ENCODE data around the gene BCL6. TPM values are rescaled to one million over a fixed set of nuclear protein-coding genes. Genes with fewer than 3 reads are reported as not detected.

The BCL6 gene
- total RNA-seq, 4 donors from 2014 or later: 7.4 to 79.2 (median 25.7) TPM

DNA sequence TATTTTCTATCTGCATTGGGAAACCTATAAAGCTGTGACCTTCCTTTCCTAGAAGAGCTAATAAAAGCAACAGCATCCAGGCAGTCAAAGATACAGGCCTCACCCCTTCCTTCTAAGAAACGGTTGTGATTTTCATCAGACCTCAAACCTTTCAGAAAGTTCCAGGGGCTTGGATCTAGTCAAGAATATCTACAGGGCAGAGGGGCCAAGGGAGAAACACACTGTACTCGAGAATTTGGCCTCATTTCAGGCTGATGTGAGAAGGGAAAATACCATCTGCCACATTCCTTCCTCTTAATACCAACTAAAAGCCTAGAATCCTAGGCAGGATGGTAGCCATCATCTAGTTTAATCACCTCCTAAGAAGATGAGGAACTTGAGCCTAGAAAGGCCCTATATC, 24.5 kb upstream of the BCL6 start:
- Histone ChIP-seq H3K27me3 (no peaks in the 10 kb centered on the region), H3K9me3 (no peaks in the 10 kb centered on the region), H3K4me3 (no peak overlapping the region), H3K27ac (no peak overlapping the region), H3K36me3 (no peaks in the 10 kb centered on the region), H3K4me1 (no peaks in the 10 kb centered on the region)
- TF ChIP-seq, protein P1, sequence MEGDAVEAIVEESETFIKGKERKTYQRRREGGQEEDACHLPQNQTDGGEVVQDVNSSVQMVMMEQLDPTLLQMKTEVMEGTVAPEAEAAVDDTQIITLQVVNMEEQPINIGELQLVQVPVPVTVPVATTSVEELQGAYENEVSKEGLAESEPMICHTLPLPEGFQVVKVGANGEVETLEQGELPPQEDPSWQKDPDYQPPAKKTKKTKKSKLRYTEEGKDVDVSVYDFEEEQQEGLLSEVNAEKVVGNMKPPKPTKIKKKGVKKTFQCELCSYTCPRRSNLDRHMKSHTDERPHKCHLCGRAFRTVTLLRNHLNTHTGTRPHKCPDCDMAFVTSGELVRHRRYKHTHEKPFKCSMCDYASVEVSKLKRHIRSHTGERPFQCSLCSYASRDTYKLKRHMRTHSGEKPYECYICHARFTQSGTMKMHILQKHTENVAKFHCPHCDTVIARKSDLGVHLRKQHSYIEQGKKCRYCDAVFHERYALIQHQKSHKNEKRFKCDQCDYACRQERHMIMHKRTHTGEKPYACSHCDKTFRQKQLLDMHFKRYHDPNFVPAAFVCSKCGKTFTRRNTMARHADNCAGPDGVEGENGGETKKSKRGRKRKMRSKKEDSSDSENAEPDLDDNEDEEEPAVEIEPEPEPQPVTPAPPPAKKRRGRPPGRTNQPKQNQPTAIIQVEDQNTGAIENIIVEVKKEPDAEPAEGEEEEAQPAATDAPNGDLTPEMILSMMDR (IDR thresholded peaks at IDR 0.05): no peak
- TF ChIP-seq POLR2A (IDR thresholded peaks at IDR 0.05): no peak
- no peak for DNase-seq

DNA sequence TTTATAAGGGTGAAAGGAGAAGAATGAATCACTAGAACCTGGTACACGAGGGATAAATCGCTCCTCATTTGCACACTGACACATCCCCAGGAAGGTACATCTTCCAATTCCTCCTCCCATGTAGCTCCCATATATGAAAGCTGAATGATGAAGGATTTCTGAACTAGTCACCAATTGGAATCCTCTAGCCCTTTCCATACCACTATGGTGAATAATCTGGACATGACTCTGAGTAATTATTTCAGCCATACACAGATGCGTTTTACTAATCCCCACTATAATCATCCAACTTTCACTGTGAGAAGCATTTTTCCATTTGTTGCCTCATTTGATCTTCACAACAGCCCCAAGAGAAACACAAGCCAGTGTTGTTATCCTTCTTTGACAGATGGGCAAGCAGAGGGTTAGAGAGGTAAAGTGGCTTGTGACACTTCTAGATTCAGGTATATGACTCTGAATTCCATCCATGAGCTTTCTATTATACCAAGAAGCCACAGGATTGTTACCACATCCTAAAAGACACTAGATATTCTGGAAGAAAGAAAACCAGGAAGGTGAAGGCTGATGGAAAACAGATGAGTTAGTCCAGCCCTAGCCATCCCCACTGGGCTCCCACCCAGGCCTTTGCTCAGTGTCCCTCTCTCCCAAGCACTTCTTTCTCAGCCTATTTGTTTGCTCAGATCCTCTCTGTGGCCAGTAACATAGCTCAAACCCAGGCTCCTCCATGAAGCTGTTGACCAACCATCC, 22.2 kb upstream of the BCL6 start:
- H3K4me3 ChIP-seq: no peak overlapping the region
- H3K9me3 ChIP-seq: no peaks in the 10 kb centered on the region
- H3K27me3 ChIP-seq: no peaks in the 10 kb centered on the region
- no peak overlapping the region for H3K27ac ChIP-seq
- H3K4me1 ChIP-seq: no peaks in the 10 kb centered on the region
- no peaks in the 10 kb centered on the region for H3K36me3 ChIP-seq
- no peak for DNase-seq
- TF ChIP-seq, protein P1 (IDR thresholded peaks at IDR 0.05): no peak
- no peak for TF ChIP-seq POLR2A (IDR thresholded peaks at IDR 0.05)

- TF ChIP-seq, protein P1 (IDR thresholded peaks at IDR 0.05): no peak
- TF ChIP-seq POLR2A (IDR thresholded peaks at IDR 0.05): no peak
- Histone ChIP-seq H3K4me1 (no peaks in the 10 kb centered on the region), H3K27me3 (no peaks in the 10 kb centered on the region), H3K27ac (no peak overlapping the region), H3K4me3 (no peak overlapping the region), H3K36me3 (no peaks in the 10 kb centered on the region), H3K9me3 (no peaks in the 10 kb centered on the region)
- no peak for DNase-seq
Observed at GRCh38 chr3:187765342-187765741, 20.1 kb upstream of the BCL6 start.

GRCh38 chr3:187763850-187764648, 18.8 kb upstream of the BCL6 start:
- no peak overlapping the region for H3K4me3 ChIP-seq
- no peaks in the 10 kb centered on the region for H3K4me1 ChIP-seq
- TF ChIP-seq, protein P1 (IDR thresholded peaks at IDR 0.05): no peak
- TF ChIP-seq POLR2A (IDR thresholded peaks at IDR 0.05): no peak
- H3K27ac ChIP-seq: no peak overlapping the region
- H3K9me3 ChIP-seq: no peaks in the 10 kb centered on the region
- no peak for DNase-seq
- no peaks in the 10 kb centered on the region for H3K36me3 ChIP-seq
- H3K27me3 ChIP-seq: no peaks in the 10 kb centered on the region

DNA sequence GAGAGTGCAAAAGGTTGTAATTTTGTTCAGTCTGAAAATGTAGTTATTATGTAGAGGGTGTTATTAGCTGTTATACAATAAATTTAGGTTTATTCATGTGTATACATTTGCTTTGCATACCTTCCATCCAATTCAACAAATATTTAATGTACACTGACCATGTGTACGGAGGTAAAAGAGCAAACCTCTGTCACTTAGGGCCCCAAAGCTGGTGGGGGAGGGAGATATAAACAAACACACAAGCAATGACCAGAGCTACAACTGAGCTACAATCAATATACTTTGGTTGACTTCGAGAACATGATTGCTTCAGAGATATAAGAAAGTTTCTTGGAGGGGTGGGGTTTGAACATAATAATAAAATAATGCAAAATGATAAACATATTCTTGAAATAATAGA, 17.5 kb upstream of the BCL6 start:
- no peak for DNase-seq
- Histone ChIP-seq H3K4me1 (no peaks in the 10 kb centered on the region), H3K9me3 (no peaks in the 10 kb centered on the region), H3K27ac (no peak overlapping the region), H3K36me3 (no peaks in the 10 kb centered on the region), H3K27me3 (no peaks in the 10 kb centered on the region), H3K4me3 (no peak overlapping the region)
- TF ChIP-seq POLR2A (IDR thresholded peaks at IDR 0.05): no peak
- TF ChIP-seq, protein P1 (IDR thresholded peaks at IDR 0.05): no peak
